KMS-11 (cell line): ENCODE data around the gene FARS2.

Experiments used
- H2AFZ ChIP-seq: fragments of 200-600 bp; sonication (generic); 2 replicates; pipeline ENCODE4 v1.6.1; 2016; ENCODE audit warnings: antibody characterized with exemption, mixed run types, low read depth
- H3K27ac ChIP-seq: fragments of 200-600 bp; sonication (generic); 2 replicates; pipeline ENCODE4 v1.6.1; 2016; ENCODE audit warnings: mild to moderate bottlenecking, mixed run types
- H3K27me3 ChIP-seq: fragments of 200-600 bp; sonication (generic); 2 replicates; pipeline ENCODE4 v1.6.1; 2017; ENCODE audit warnings: mild to moderate bottlenecking, low read depth, mixed run types, moderate library complexity; ENCODE audit not compliant: insufficient read depth
- H3K36me3 ChIP-seq: fragments of 200-600 bp; sonication (generic); 2 replicates; pipeline ENCODE4 v1.6.1; 2017; ENCODE audit warnings: mild to moderate bottlenecking, mixed run types; ENCODE audit not compliant: insufficient read depth
- H3K4me1 ChIP-seq: fragments of 200-600 bp; sonication (generic); 2 replicates; pipeline ENCODE4 v1.6.1; 2016; ENCODE audit warnings: mild to moderate bottlenecking, low read depth, mixed run types; ENCODE audit not compliant: poor library complexity, severe bottlenecking
- H3K4me2 ChIP-seq: fragments of 200-600 bp; sonication (generic); 2 replicates; pipeline ENCODE4 v1.7.0; 2016; ENCODE audit warnings: mild to moderate bottlenecking, mixed run types
- H3K4me3 ChIP-seq: fragments of 200-600 bp; sonication (generic); IDR thresholded peaks from 2 replicates; pipeline ENCODE4 v1.6.1; 2017; ENCODE audit warnings: low read depth, low read length, mixed read lengths; ENCODE audit not compliant: insufficient read depth
- H3K79me2 ChIP-seq: fragments of 200-600 bp; sonication (generic); 2 replicates; pipeline ENCODE4 v1.6.1; 2016; ENCODE audit warnings: low read depth, mixed run types; ENCODE audit not compliant: insufficient read depth
- H3K9ac ChIP-seq: fragments of 200-600 bp; sonication (generic); 2 replicates; pipeline ENCODE4 v1.6.1; 2016; ENCODE audit warnings: mild to moderate bottlenecking, mixed run types
- H4K20me1 ChIP-seq: fragments of 200-600 bp; sonication (generic); 2 replicates; pipeline ENCODE4 v1.6.1; 2016; ENCODE audit warnings: mild to moderate bottlenecking, mixed run types; ENCODE audit not compliant: insufficient read depth
- CTCF ChIP-seq: fragments of 200-600 bp; sonication (generic); conservative IDR thresholded peaks from 2 replicates; pipeline ENCODE4 v1.6.1; 2017; ENCODE audit warnings: low read depth, mild to moderate bottlenecking, antibody characterized with exemption, low read length, moderate library complexity, mixed read lengths

Gene FARS2

GRCh38 chr6:5308066-5308465 is 46.8 kb downstream of the FARS2 start:
- Histone ChIP-seq H3K9ac (no peak overlapping the region), H2AFZ (no peak overlapping the region), H3K27ac (no peak overlapping the region), H3K4me1 (no peaks in the 10 kb centered on the region), H3K79me2 (no peaks in the 10 kb centered on the region; the same call in 1 of the 2 replicates), H3K36me3 (no peaks in the 10 kb centered on the region), H3K4me2 (no peak overlapping the region), H3K27me3 (no peaks in the 10 kb centered on the region), H4K20me1 (no peaks in the 10 kb centered on the region), H3K4me3 (no peak overlapping the region)
- no peak for TF ChIP-seq CTCF

DNA sequence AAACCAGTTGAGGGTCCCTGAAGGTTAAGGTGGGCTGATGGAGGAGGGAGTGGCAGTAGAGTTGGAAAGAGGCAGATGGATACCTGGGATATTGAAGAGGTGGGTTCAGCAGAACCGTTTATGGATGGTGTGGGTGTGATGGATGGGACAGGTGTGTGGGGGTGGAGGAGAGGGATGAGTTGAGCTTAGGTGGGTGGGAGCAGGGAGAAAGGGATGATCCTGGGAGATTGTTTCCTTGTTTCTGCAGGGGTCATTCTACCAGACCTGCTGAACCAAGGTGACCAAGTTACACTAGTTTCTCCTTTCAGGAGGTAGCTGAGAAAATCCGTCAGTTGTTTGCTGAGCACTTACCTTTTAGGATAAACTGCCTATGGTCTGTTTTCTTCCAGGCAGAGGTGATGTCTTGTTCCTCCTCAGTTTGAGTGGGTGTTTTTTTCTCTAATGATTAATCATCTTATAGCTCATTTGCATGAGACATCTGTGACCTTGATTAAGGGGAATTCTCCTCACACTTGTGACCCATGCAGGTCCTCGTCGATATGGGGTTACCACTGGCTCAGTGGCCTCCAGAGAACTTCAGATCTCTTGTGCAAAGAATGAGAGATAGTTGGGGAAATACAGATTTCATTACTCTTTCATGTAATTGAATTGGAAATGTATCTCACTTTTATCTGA is 53.0 kb downstream of the FARS2 start:
- no peaks in the 10 kb centered on the region for H4K20me1 ChIP-seq
- TF ChIP-seq CTCF = no peak
- H2AFZ ChIP-seq = no peak overlapping the region
- H3K79me2 ChIP-seq = 0 out of 2 replicates have a peak, but pooled peaks cover 4% of the 10 kb centered on the region
- H3K4me1 ChIP-seq = no peaks in the 10 kb centered on the region
- H3K9ac ChIP-seq = no peak overlapping the region
- H3K27ac ChIP-seq = no peak overlapping the region
- H3K27me3 ChIP-seq = no peaks in the 10 kb centered on the region; the same call in 1 of the 2 replicates
- H3K4me3 ChIP-seq = no peak overlapping the region
- no peaks in the 10 kb centered on the region for H3K36me3 ChIP-seq
- no peak overlapping the region for H3K4me2 ChIP-seq

DNA sequence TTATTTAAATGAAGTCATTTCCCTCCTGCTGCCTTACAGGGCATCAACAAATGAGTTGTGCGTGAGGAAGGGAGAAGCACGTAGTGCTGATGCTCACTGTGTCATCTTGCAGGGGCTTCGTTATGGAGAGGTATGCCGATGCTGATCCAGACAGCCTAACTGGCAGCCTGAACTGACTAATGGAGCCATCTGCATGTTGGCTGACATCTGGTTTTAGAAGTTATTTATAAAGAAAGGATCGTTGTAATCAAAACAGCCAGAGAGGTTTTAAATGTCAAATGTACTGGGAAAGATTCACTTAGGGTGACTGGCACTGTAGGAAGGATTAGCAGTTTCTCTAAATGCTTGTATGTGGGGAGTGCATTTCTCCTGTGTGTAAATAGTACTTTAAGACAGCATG is 54.6 kb downstream of the FARS2 start:
- no peak overlapping the region for H3K27ac ChIP-seq
- H3K4me2 ChIP-seq = no peak overlapping the region
- no peaks in the 10 kb centered on the region for H3K36me3 ChIP-seq
- no peaks in the 10 kb centered on the region for H3K4me1 ChIP-seq
- no peak overlapping the region for H2AFZ ChIP-seq
- H3K79me2 ChIP-seq = 0 out of 2 replicates have a peak, but pooled peaks cover 4% of the 10 kb centered on the region
- H3K4me3 ChIP-seq = no peak overlapping the region
- no peak for TF ChIP-seq CTCF
- no peak overlapping the region for H3K9ac ChIP-seq
- H3K27me3 ChIP-seq = no peaks in the 10 kb centered on the region; the same call in 1 of the 2 replicates
- no peaks in the 10 kb centered on the region for H4K20me1 ChIP-seq

DNA sequence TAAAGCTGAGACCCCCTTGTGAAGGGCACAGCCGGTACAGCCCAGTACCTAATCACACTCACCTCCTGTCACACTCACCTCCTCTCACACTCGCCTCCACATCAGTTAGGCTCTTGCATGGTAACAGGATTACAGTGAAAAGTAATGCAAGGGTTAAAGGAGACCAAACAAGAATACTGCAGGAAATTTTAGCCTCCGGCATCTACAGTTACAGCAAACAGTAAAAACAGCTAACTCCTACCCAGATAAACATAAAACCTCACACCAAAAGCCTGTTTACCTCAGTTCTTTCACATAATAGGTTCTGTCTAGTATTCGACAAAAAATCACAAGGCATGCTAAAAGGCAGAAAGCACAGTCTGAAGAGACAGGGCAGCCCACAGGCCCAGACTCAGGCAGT is 55.6 kb downstream of the FARS2 start:
- H4K20me1 ChIP-seq = no peaks in the 10 kb centered on the region
- H3K27ac ChIP-seq = no peak overlapping the region
- H3K79me2 ChIP-seq = 0 out of 2 replicates have a peak, but pooled peaks cover 4% of the 10 kb centered on the region
- no peak overlapping the region for H3K4me2 ChIP-seq
- no peaks in the 10 kb centered on the region for H3K36me3 ChIP-seq
- TF ChIP-seq CTCF = no peak
- no peak overlapping the region for H3K4me3 ChIP-seq
- no peak overlapping the region for H2AFZ ChIP-seq
- H3K4me1 ChIP-seq = no peaks in the 10 kb centered on the region
- no peak overlapping the region for H3K9ac ChIP-seq
- no peaks in the 10 kb centered on the region; the same call in 1 of the 2 replicates for H3K27me3 ChIP-seq
